Central memory CD8-positive, alpha-beta T cell (primary cell): ENCODE measurements around the gene LARP1.

Experiments used
- ATAC-seq: fragments of 150-1000 bp; cut with Tn5 transposase; replicated peaks from 2 replicates; pipeline ENCODE4 v1.10.0; 2022; ENCODE audit warnings: mild to moderate bottlenecking, moderate FRiP score, moderate number of reproducible peaks; ENCODE audit not compliant: poor library complexity, severe bottlenecking; ENCODE audit errors: extremely low read depth
- DNase-seq, 2 donors: peaks; one replicate each; pipeline ENCODE4 v3.0.0; 2021; ENCODE audit warnings: low spot score in 2 of 2
- H3K27ac Mint-ChIP-seq: one replicate; pipeline ENCODE4 v1.8.0; 2022; ENCODE audit warnings: low read depth, mild to moderate bottlenecking, moderate library complexity, mixed read lengths
- H3K27me3 Mint-ChIP-seq: one replicate; pipeline ENCODE4 v1.8.0; 2022; ENCODE audit warnings: mixed read lengths
- H3K36me3 Mint-ChIP-seq: one replicate; pipeline ENCODE4 v1.8.0; 2022; ENCODE audit warnings: mild to moderate bottlenecking, moderate library complexity, mixed read lengths; ENCODE audit not compliant: insufficient read depth
- H3K4me1 Mint-ChIP-seq: one replicate; pipeline ENCODE4 v1.8.0; 2022; ENCODE audit warnings: mixed read lengths
- H3K4me3 Mint-ChIP-seq: one replicate; pipeline ENCODE4 v1.8.0; 2022; ENCODE audit warnings: mild to moderate bottlenecking, moderate library complexity, mixed read lengths
- H3K9me3 Mint-ChIP-seq: one replicate; pipeline ENCODE4 v1.8.0; 2022; ENCODE audit warnings: mixed read lengths

The LARP1 gene

GRCh38 chr5:154865466-154866184 is 110.4 kb downstream of the LARP1 start:
- no peaks in the 10 kb centered on the region for H3K27me3 Mint-ChIP-seq
- no peak overlapping the region for H3K27ac Mint-ChIP-seq
- peaks cover 55% of the 10 kb centered on the region for H3K36me3 Mint-ChIP-seq
- no peaks in the 10 kb centered on the region for H3K9me3 Mint-ChIP-seq
- DNase-seq (no peak), ATAC-seq (no peak)
- no peak overlapping the region for H3K4me3 Mint-ChIP-seq
- peaks cover 25% of the 10 kb centered on the region for H3K4me1 Mint-ChIP-seq

- peaks cover 62% of the 10 kb centered on the region for H3K36me3 Mint-ChIP-seq
Measured at GRCh38 chr5:154866841-154867240, 111.7 kb downstream of the LARP1 start.

More at GRCh38 chr5:154866841-154867240, 111.7 kb downstream of the LARP1 start:
- Mint-ChIP-seq H3K9me3 (no peaks in the 10 kb centered on the region), H3K4me1 (peaks cover 20% of the 10 kb centered on the region), H3K27me3 (no peaks in the 10 kb centered on the region), H3K4me3 (no peak overlapping the region), H3K27ac (no peak overlapping the region)
- ATAC-seq (no peak), DNase-seq (no peak)
